Colon (tissue), 2 donors: ENCODE measurements around the gene LAGE3.

ENCODE experiments used
- FAIRE-seq: peaks from 2 replicates; lab custom pipeline; 2012; peaks lifted over from hg19 to GRCh38; lab: Jason Lieb, UNC
- donor health status: control.
- donor health status: control.

The LAGE3 gene

GRCh38 chrX:154457491-154458115 is 21.5 kb downstream of the LAGE3 start:
- no peak for FAIRE-seq

DNA sequence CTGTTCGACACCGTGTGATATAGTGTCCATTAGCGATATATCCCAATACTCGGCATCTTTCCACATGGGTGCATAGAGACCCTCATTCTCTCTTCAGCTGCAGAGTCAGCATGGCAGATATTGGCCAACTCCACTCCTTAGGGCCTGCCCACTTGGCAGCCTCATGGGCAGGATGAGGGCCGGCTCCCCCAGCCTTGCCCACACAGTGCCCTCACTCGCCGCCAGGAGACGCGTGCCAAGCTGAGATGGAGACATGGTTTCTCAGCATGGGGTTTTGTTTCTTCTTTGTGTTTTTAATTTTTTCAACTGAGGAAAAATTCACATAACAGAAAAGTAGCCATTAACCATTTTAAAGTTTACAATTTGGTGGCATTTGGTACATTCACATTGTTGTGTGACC is 26.3 kb downstream of the LAGE3 start:
- FAIRE-seq = no peak

DNA sequence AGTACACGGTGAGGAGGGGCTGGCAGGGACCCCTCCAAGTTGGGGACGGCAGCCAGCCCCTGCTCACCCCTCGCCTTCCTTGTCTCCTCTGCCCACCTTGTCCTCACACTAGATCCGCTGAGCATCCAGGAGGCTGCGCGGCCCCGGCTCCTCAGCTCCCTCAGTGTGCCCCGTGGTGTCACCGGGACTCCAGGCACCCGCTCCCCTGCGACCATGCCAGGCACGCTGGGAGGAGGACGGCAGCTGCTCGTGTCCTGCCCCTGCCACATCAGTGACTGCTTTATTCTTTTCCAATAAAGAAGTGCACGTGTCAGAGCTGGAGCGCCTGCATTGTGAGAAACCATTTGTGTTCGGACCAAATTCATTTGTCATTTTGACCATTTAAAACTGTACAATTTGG is 28.8 kb downstream of the LAGE3 start:
- no peak for FAIRE-seq

GRCh38 chrX:154449618-154450017 is 29.5 kb downstream of the LAGE3 start:
- no peak for FAIRE-seq

GRCh38 chrX:154448484-154448883 is 30.6 kb downstream of the LAGE3 start:
- no peak for FAIRE-seq

DNA sequence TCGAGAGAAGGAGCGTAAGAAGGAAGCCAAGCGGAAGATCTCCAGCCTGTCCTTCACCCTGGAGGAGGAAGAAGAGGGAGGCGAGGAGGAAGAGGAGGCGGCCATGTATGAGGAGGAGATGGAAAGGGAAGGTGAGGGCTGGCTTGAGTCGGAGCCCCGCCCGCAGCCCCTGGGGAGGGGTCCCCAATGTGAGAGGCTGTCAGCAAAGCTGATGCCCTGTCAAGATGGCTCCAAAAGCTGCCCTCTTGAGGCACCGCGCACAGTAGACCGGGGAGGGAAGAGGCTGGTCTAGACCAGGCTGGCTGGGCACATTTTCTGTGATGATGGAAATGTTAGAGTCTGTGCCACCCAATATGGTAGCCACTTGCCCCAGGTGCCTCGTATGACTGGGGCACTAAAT is 32.7 kb downstream of the LAGE3 start:
- FAIRE-seq = no peak

DNA sequence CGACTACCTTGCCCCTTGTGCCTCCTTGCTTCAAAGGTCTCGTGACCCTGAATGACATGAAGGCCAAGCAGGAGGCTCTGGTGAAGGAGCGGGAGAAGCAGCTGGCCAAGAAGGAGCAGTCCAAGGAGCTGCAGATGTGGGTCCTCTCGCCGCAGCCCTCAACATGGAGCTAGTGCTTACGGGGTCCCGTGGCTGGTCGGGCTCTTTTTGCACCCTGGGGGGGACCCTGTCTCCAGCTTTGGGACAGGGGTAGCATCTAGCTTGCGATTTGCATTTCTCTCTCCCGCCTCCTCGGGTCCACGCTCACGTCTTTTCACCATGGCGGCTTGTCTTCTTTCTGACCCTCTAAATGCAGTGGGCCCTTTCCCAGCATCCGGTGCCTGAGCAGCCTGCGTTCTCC is 33.3 kb downstream of the LAGE3 start:
- no peak for FAIRE-seq

DNA sequence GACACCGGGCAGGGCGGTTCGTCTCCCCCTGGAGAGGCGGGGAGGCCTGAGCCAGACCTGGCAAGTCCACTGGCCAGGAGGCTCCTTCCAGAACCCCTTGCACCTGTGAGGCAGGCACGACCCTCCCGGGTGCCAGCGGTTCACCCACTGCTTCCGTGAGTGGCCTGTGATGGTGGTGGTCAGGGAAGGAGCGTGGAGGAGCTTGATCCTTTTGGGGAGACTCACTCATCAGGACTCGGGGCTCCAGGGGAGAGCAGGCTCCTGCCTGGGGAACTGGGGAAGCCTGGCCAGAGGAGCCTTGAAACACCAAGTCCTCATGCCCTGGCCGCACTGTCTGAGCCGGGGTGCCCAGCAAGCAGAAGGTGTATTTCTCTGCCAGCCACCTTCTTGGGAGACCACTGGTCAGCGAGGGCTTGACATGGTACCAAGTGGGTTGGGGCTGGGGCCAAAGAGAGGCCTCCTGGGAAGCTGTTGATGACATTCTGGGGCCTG is 34.3 kb downstream of the LAGE3 start:
- no peak for FAIRE-seq

DNA sequence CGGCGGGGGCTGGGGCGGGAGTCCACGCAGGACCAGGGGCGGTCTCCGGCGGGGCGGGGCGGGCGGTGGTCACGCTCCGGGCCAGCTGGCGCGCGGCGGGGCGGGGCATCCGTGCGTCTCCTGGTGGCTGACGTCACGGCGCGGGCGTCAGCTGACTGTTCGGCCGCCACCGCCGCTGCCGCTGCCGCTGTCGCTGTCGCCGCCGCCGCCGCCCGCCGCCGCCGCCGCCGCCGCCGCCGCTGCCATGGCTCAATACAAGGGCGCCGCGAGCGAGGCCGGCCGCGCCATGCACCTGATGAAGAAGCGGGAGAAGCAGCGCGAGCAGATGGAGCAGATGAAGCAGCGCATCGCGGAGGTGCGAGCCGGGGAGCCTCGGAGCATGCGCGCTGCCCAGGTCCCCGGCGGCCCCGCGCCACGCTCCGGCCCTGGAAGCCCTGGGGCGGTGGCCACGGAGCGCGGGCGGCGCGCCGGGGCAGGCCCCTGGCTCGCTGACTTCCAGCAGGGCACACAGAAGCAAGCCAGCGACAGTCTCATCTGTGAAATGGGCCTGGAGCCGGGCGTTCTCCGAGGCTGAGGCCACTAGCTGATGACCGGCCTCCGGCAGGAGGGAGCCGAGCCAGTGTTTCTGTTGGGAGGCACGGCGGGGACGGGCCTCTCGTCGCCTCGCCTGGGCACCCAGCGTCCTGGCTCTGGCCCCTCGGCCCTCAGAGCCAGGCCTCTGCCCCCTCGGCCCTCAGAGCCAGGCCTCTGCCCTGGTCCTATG is 34.9 kb downstream of the LAGE3 start, which contains the start of gene FAM50A:
TSS of gene FAM50A (plus strand) at position 150 of the 763 bp plus-strand sequence. CDS start at position 245, 95 bp downstream.
- no peak for FAIRE-seq

DNA sequence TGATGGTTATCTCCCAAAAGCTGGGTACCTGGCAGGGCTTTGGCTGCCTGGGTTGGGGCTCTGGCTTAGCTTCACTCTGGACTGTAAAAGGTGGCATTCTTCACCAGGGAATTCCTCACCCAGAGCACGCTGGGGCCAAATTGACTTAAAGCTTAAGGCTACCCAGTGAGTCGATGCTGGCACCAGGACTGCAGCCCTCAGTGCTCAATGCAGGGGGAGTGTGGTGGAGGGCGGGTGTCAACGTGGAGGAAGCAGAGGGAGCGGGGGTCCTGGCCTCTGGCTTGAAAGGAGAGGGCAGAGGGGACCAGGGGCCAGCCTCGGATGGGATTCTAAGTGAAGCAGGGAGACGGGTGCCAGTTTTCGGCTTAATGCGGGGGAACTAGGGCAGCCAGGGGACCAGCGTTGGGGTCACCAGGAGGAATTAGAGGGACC is 35.6 kb downstream of the LAGE3 start:
- no peak for FAIRE-seq

GRCh38 chrX:154441984-154442707 is 36.9 kb downstream of the LAGE3 start:
- no peak for FAIRE-seq

- no peak for FAIRE-seq
Measured at GRCh38 chrX:154441564-154441963, 37.5 kb downstream of the LAGE3 start.

DNA sequence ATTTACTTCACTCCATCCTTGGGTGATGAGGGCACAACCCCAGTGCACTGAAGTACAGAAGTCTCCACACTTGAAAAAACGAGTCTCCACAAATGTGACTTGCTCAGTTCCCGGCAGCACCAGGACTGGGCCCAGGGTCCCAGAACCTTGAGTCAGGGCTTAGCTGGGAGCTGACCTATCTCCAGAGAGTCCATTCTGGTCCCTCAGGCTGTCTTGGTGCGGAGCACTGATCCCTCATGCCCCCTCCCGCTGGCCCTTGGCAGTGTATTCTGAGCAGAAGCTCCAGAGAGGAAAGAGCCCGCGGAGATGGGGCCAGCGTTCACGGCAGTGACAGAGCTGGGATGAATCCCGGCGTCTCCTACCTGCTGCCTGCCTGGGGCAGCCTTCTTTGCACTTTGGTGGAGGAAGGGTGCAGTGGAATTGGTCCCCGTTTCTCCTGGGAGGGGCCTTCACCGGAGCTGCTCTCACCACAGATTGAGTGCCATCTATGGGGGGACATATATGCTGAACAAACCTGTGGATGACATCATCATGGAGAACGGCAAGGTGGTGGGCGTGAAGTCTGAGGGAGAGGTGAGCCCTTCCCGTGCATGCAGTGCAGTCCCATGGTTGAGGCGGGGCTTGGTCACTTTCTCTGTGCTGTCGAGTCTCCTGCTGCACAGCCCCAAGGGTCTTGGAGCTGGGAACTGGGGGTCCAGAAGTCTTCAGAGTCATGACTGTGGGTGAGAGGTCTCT is 38.3 kb downstream of the LAGE3 start:
- no peak for FAIRE-seq

DNA sequence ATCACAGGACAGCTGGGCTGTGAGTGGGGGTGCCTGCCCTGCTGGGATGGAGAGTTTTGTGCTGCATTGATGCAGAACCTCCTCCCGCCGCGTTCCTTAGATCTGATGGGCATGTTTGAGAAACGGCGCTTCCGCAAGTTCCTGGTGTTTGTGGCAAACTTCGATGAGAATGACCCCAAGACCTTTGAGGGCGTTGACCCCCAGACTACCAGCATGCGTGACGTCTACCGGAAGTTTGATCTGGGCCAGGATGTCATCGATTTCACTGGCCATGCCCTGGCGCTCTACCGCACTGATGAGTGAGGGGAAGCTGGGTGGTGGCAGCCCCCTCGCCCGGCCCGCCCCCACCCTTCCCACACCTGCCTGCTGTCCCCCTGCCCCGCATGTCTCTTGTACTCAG is 39.2 kb downstream of the LAGE3 start:
- FAIRE-seq = no peak

GRCh38 chrX:154437971-154438893 is 40.8 kb downstream of the LAGE3 start:
- no peak for FAIRE-seq

DNA sequence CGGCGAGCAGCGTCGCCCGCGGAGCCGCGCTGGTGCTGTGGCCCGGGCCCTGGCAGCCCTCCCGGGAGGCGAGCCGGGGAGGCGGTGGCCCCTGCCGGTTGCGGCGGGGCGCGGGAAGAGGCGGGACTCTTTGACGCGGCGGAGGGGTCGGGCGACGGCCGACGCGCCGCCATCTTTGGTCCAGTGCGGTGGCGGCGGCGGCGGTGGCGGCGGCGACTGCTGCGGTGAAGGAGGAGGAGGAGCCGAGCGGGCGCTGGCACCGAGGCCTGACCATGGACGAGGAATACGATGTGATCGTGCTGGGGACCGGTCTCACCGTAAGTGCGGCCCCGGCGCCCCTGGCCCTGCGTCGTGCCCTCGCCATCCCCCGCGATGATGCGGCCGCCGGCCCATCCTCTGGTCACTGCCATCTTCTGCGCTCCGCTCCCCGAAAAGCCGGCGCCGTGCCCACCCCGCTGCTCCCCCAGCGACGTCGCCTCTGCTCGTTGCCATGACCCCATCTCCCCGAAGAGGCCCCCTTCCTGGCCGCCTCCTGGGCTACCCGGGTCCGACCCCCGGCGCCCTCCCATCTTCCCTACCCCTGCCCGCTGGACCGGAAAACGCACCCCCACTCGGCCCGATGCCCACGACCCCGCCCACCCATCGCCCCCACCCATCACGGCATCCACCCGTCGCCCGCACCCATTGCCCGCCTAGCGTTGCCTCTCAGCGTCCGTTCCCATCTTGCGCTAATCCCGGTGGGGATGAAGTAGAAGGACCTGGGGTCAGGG is 41.9 kb downstream of the LAGE3 start, which contains the start of gene GDI1:
TSS of gene GDI1 (plus strand) at position 172 of the 770 bp plus-strand sequence. CDS start at position 273, 101 bp downstream.
- no peak for FAIRE-seq

DNA sequence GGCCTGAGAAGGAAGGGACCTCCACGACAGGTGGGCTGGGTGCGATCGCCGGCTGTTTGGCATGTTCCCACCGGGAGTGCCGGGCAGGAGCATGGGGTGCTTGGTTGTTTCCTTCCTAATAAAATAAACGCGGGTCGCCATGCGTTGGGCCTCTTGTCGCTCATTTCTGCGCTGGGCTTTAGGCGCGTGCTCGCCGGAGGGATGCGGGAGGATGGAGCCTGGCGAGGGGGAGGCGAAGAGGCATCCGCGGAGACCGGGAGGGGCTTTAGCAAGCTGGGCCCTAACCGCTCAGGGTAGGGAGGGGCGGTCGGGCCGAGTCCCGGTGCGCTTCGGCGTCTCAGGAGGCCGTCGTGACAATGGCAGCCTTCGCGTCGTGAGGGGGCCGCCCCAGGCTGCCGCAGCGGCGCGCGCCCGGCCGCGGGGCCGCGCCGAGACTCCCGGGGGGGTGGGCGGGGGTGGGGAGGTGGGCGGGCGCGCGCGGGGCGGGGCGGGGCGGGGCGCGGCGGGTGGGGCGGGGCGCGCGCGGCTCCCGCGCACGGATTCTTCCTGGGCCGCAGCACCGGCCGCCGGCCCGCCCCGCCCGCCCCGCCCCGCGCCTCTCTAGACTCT is 42.6 kb downstream of the LAGE3 start:
- FAIRE-seq = no peak

- no peak for FAIRE-seq
Measured at GRCh38 chrX:154435171-154435733, 43.8 kb downstream of the LAGE3 start.
